PFSK-1 (cell line): ENCODE data around the gene ECSCR.

Experiments
- FOXP2 ChIP-seq: optimal IDR thresholded peaks from 2 replicates; pipeline ENCODE3; 2011; ENCODE audit warnings: borderline replicate concordance, control low read depth, inconsistent platforms; ENCODE audit not compliant: insufficient read depth; ENCODE audit errors: extremely low read length, extremely low read depth
- POLR2AphosphoS5 ChIP-seq: IDR thresholded peaks from 2 replicates; pipeline ENCODE4 v1.6.1; 2012; ENCODE audit warnings: low read depth, mild to moderate bottlenecking, control low read depth, low read length, moderate library complexity
- REST ChIP-seq, 2 experiments: IDR thresholded peaks; 2 replicates each; pipeline versions ENCODE4 v1.6.1 to v1.8.0; 2011 to 2012; ENCODE audit warnings: low read depth in 2 of 2, low read length in 2 of 2, control low read depth in 1 of 2, inconsistent platforms in 1 of 2, mild to moderate bottlenecking in 1 of 2, moderate library complexity in 1 of 2; ENCODE audit not compliant: insufficient read depth in 1 of 2
- SIN3A ChIP-seq: IDR thresholded peaks from 2 replicates; pipeline ENCODE4 v1.6.1; 2012; ENCODE audit warnings: mild to moderate bottlenecking, low read length, moderate library complexity, borderline replicate concordance; ENCODE audit not compliant: insufficient read depth
- TAF1 ChIP-seq: IDR thresholded peaks from 2 replicates; pipeline ENCODE4 v1.6.1; 2012; ENCODE audit warnings: low read length, control low read depth, borderline replicate concordance; ENCODE audit not compliant: insufficient read depth

Gene ECSCR

GRCh38 chr5:139494256-139494655 is 31.7 kb upstream of the ECSCR start:
- no peak for TF ChIP-seq FOXP2

- TF ChIP-seq FOXP2 (no peak), SIN3A (no peak), POLR2AphosphoS5 (no peak), TAF1 (no peak), REST (IDR thresholded peaks at IDR 0.05; ENCODE audit: insufficient read depth in 1 of 2, low read depth in 2 of 2, low read length in 2 of 2) (no peak)
Measured at GRCh38 chr5:139492700-139493192, 30.2 kb upstream of the ECSCR start.

GRCh38 chr5:139488260-139488659 is 25.7 kb upstream of the ECSCR start:
- TF ChIP-seq FOXP2 (no peak), TAF1 (no peak), POLR2AphosphoS5 (no peak), SIN3A (no peak), REST (IDR thresholded peaks at IDR 0.05; ENCODE audit: insufficient read depth in 1 of 2, low read depth in 2 of 2, low read length in 2 of 2) (no peak)

- no peak for TF ChIP-seq POLR2AphosphoS5
- no peak for TF ChIP-seq REST (IDR thresholded peaks at IDR 0.05; ENCODE audit: insufficient read depth in 1 of 2, low read depth in 2 of 2, low read length in 2 of 2)
- TF ChIP-seq FOXP2 = no peak
- no peak for TF ChIP-seq TAF1
- no peak for TF ChIP-seq SIN3A
Measured at GRCh38 chr5:139486201-139486600, 23.7 kb upstream of the ECSCR start.

GRCh38 chr5:139482050-139482889 is 19.7 kb upstream of the ECSCR start, which contains the start of gene STING1:
STING1 (minus strand) TSS chr5:139482758; CDS start chr5:139481704, 1,054 bp downstream.
- no peak for TF ChIP-seq FOXP2
- TF ChIP-seq SIN3A = 0 out of 2 replicates have a peak, but pooled peaks have one; percentile 34
- TF ChIP-seq REST (IDR thresholded peaks at IDR 0.05; ENCODE audit: insufficient read depth in 1 of 2, low read depth in 2 of 2, low read length in 2 of 2) = peak in 1 of 2 experiments; percentile 49; a peak in 1 of 4 replicates
- TF ChIP-seq POLR2AphosphoS5 = no peak; the same call in 1 of the 2 replicates
- TF ChIP-seq TAF1 = no peak
